GM12891 (cell line): ENCODE data around the gene SMAD2.

Experiments used
- PAX5 ChIP-seq: IDR thresholded peaks from 2 replicates; pipeline ENCODE4 v1.6.1; 2011; ENCODE audit warnings: low read length, moderate library complexity, mild to moderate bottlenecking; ENCODE audit not compliant: insufficient read depth, severe bottlenecking
- POLR2A ChIP-seq: IDR thresholded peaks from 2 replicates; pipeline ENCODE4 v1.6.1; 2011; ENCODE audit warnings: low read depth, low read length, control low read depth
- POLR2AphosphoS5 ChIP-seq: IDR thresholded peaks from 2 replicates; pipeline ENCODE4 v1.6.1; 2011; ENCODE audit warnings: low read depth, low read length, control low read depth
- POU2F2 ChIP-seq: IDR thresholded peaks from 2 replicates; pipeline ENCODE4 v1.6.1; 2011; ENCODE audit warnings: low read depth, mild to moderate bottlenecking, control low read depth, low read length, moderate library complexity
- SPI1 ChIP-seq: IDR thresholded peaks from 2 replicates; pipeline ENCODE4 v1.6.1; 2011; ENCODE audit warnings: low read depth, low read length, control low read depth
- TAF1 ChIP-seq: IDR thresholded peaks from 2 replicates; pipeline ENCODE4 v1.6.1; 2011; ENCODE audit warnings: low read depth, low read length, control low read depth

GRCh38 chr18:47949202-47949601 is 18.7 kb upstream of the SMAD2 start:
- TF ChIP-seq POLR2A, result no peak
- TF ChIP-seq SPI1, result no peak
- TF ChIP-seq POLR2AphosphoS5, result no peak
- TF ChIP-seq PAX5, result no peak
- no peak for TF ChIP-seq POU2F2
- no peak for TF ChIP-seq TAF1
